ENCODE results near the gene TEKTIP1. TPM values are rescaled to one million over a fixed set of nuclear protein-coding genes. Genes with fewer than 3 reads are reported as not detected.
A peak's percentile ranks its signal among the peaks of the same experiment; 100 is the strongest.

TEKTIP1 gene
- total and polyA plus RNA-seq, 9 of the 15 experiments (the other 6 are each of a cell fraction or from before 2014, with no cell fraction given), result 0.66 TPM; not detected in 8

GRCh38 chr19:3505598-3506383, 33.2 kb upstream of the TEKTIP1 start, which contains the start of gene FZR1:
TSS of gene FZR1 (plus strand) at chr19:3506311. CDS start at chr19:3522990, 16,679 bp downstream.
- peaks cover 29% of the 10 kb centered on the region for H4K20me1 ChIP-seq (replicated peaks; ENCODE audit: control insufficient read depth, insufficient read depth, low read length)
- peak within 1 kb of the TSS; percentile 92 for H3K27ac ChIP-seq (ENCODE audit: extremely low read depth, low read depth, low read length)
- H3K36me3 ChIP-seq (ENCODE audit: control insufficient read depth, insufficient read depth, low read length), result peaks cover 26% of the 10 kb centered on the region; the same call in 2 of the 3 replicates
- H3K79me2 ChIP-seq (ENCODE audit: control insufficient read depth, insufficient read depth, low read length), result peaks cover 49% of the 10 kb centered on the region
- peaks cover 10% of the 10 kb centered on the region for H3K9me1 ChIP-seq (ENCODE audit: control insufficient read depth, insufficient read depth, low read length)
- intact Hi-C loops (cut with micrococcal nuclease), result loop anchor here (1.0 kb wide), 1 partner anchor 15 kb away; no protein-coding TSS in a partner anchor
- ATAC-seq (peak; percentile 95), DNase-seq (ENCODE audit: extremely low read depth in 1 of 4, low spot score in 3 of 4) (peak; percentile 97 to 100 (median 98)), FAIRE-seq (peak; percentile 91)
- peak within 1 kb of the TSS; percentile 91 to 94 for H3K9ac ChIP-seq (ENCODE audit: insufficient read depth in 1 of 2, low read depth in 2 of 2, low read length in 2 of 2)
- no peaks in the 10 kb centered on the region for H3K27me3 ChIP-seq (ENCODE audit: control insufficient read depth in 2 of 2, insufficient read depth in 2 of 2, low read length in 2 of 2)
- H2AFZ ChIP-seq (ENCODE audit: low read depth, low read length), result peak within 1 kb of the TSS; percentile 88
- H3K4me1 ChIP-seq (replicated peaks in 1 of 2; ENCODE audit: control insufficient read depth in 2 of 2, insufficient read depth in 2 of 2, low read length in 2 of 2), result peaks cover 27 to 68% of the 10 kb centered on the region in 2 experiments; a peak in 4 of 5 replicates
- TSS peak; percentile 94 for BruUV-seq (replicated peaks)
- ChIA-PET POLR2A (interaction anchor here (0.6 to 0.8 kb wide), 2 partner anchors 71 to 1162 kb away, joined by 4 to 5 read pairs; no protein-coding TSS in a partner anchor), CTCF (ENCODE audit: low intra/inter-chr PET ratio) (no interaction called here)
- 2% methylated on average over 63 of the region's 79 CpGs for WGBS (ENCODE audit: insufficient coverage, low coverage, missing lambda C conversion rate)
- H3K4me2 ChIP-seq (ENCODE audit: insufficient read depth, low read length), result peak within 1 kb of the TSS; percentile 97
- no peaks in the 10 kb centered on the region for H3K9me3 ChIP-seq (replicated peaks; ENCODE audit: control insufficient read depth, insufficient read depth, low read depth, low read length)
- in situ Hi-C loops (cut with MboI), result no loop called here
- peak within 1 kb of the TSS; percentile 99 for H3K4me3 ChIP-seq
- TF ChIP-seq RBM22 (IDR thresholded peaks at IDR 0.05; ENCODE audit: low read depth, low read length, poor library complexity, severe bottlenecking) (peak; percentile 85), PML (IDR thresholded peaks at IDR 0.05; ENCODE audit: low read length) (no peak), POLR2G (IDR thresholded peaks at IDR 0.05; ENCODE audit: low read depth, low read length) (peak; percentile 90), SMARCE1 (IDR thresholded peaks at IDR 0.05) (no peak), CBX1 (IDR thresholded peaks at IDR 0.05; ENCODE audit: low read depth) (no peak), BCOR (IDR thresholded peaks at IDR 0.05) (no peak), HLTF (IDR thresholded peaks at IDR 0.05) (no peak), KHSRP (IDR thresholded peaks at IDR 0.05) (no peak), ZNF699 (CRISPR knock-in tag; IDR thresholded peaks at IDR 0.05; ENCODE audit: insufficient replicate concordance) (no peak), TAL1 (IDR thresholded peaks at IDR 0.05) (no peak), RAD51 (IDR thresholded peaks at IDR 0.05; ENCODE audit: borderline replicate concordance, low read depth) (no peak), E2F4 (CRISPR knock-in tag; IDR thresholded peaks at IDR 0.05; ENCODE audit: low read depth) (peak; percentile 88; the same call in 1 of the 2 replicates), GTF2A2 (tag; IDR thresholded peaks at IDR 0.05) (no peak), RUNX1 (IDR thresholded peaks at IDR 0.05; ENCODE audit: low read depth) (no peak), BRD4 (IDR thresholded peaks at IDR 0.05) (no peak), CLOCK (CRISPR knock-in tag; IDR thresholded peaks at IDR 0.05; ENCODE audit: borderline replicate concordance) (no peak), ELF1 (tag; IDR thresholded peaks at IDR 0.05) (peak; percentile 99), CBFA2T3 (IDR thresholded peaks at IDR 0.05) (no peak), ZNF511 (CRISPR knock-in tag; IDR thresholded peaks at IDR 0.05) (peak; percentile 59; the same call in 1 of the 2 replicates), NELFE (IDR thresholded peaks at IDR 0.05; ENCODE audit: insufficient read depth, insufficient read length) (no peak), EGR1 (conservative IDR thresholded peaks at IDR 0.05) (peak; percentile 52; the same call in 1 of the 2 replicates)

Data from K562 (cell line).